ENCODE measurements around the gene TMEM120B. TPM values are rescaled to one million over a fixed set of nuclear protein-coding genes. Genes with fewer than 3 reads are reported as not detected.

Gene TMEM120B
- total and polyA plus RNA-seq, 2 of the 13 experiments (the other 11 are each of a cell fraction or from before 2014, with no cell fraction given) = 7.1 to 12.9 TPM

GRCh38 chr12:121811434-121812319 lies 99.1 kb downstream of the TMEM120B start:
- H3K27ac ChIP-seq (ENCODE audit: extremely low read length, insufficient read depth, low read length) = peak overlapping the region; percentile 57
- DNase-seq (ENCODE audit: low spot score) = peak; percentile 57
- intact Hi-C loops (cut with micrococcal nuclease; ENCODE audit: unreplicated experiment) = loop anchor here (1.0 kb wide), 1 partner anchor 16 kb away; no protein-coding TSS in a partner anchor
- H4K20me1 ChIP-seq (ENCODE audit: insufficient read depth, low read length) = 0 out of 2 replicates have a peak, but pooled peaks cover 8% of the 10 kb centered on the region
- ChIA-PET CTCF (ENCODE audit: low intra/inter-chr PET ratio, low total read pairs) (interaction anchor here (0.7 to 4.5 kb wide), 8 partner anchors 11 to 115 kb away, joined by 3 to 89 read pairs (median 5); partner anchors contain the start of genes PSMD9 and RHOF), POLR2A (interaction anchor here (1.0 to 14.5 kb wide), 9 partner anchors 9 to 100 kb away, joined by 3 to 393 read pairs (median 4); partner anchors contain the start of genes HPD, PSMD9, RHOF and SETD1B)
- peak overlapping the region; percentile 62 to 71 (median 63) for H3K4me3 ChIP-seq (replicated peaks in 1 of 3; ENCODE audit: insufficient read depth in 1 of 3, low read depth in 2 of 3, low read length in 3 of 3)
- H3K9ac ChIP-seq (ENCODE audit: insufficient read depth, low read depth, low read length) = peak overlapping the region; percentile 64
- H3K9me3 ChIP-seq (ENCODE audit: low read length) = no peaks in the 10 kb centered on the region
- H3K27me3 ChIP-seq (ENCODE audit: control insufficient read depth in 1 of 2, insufficient read depth in 2 of 2, low read length in 2 of 2) = no peaks in the 10 kb centered on the region
- no TSS peak for BruUV-seq (replicated peaks)
- peaks cover 35% of the 10 kb centered on the region for H3K79me2 ChIP-seq (ENCODE audit: insufficient read depth, low read length)
- H3K4me1 ChIP-seq (ENCODE audit: insufficient read depth, low read length) = peaks cover 38% of the 10 kb centered on the region
- H3K4me2 ChIP-seq (ENCODE audit: low read depth, low read length) = peak overlapping the region; percentile 79
- in situ Hi-C loops (cut with HindIII; ENCODE audit: extremely low pct_ligation_motif_present, low pct_unique_long_range_greater_than_20kb) = no loop called here
- FAIRE-seq = peak; percentile 4
- ATAC-seq = peak; percentile 91
- no peak overlapping the region for H2AFZ ChIP-seq (ENCODE audit: low read length)
- H3K36me3 ChIP-seq (replicated peaks in 1 of 2; ENCODE audit: control insufficient read depth in 1 of 2, insufficient read depth in 2 of 2, low read length in 2 of 2) = peaks cover 21 to 40% of the 10 kb centered on the region in 2 experiments; a peak in 4 of 5 replicates
- 13% methylated on average over 11 of the region's 46 CpGs for WGBS (ENCODE audit: low lambda C conversion rate)
- TF ChIP-seq NFYC (CRISPR knock-in tag; IDR thresholded peaks at IDR 0.05) = no peak
- TF ChIP-seq MZF1 (CRISPR knock-in tag; IDR thresholded peaks at IDR 0.05; ENCODE audit: borderline replicate concordance) = no peak
- TF ChIP-seq TIGD3 (CRISPR knock-in tag; IDR thresholded peaks at IDR 0.05; ENCODE audit: borderline replicate concordance) = no peak
- no peak for TF ChIP-seq NFE2L2 (IDR thresholded peaks at IDR 0.05; ENCODE audit: low read length)
- no peak for TF ChIP-seq RARG (CRISPR knock-in tag; IDR thresholded peaks at IDR 0.05; ENCODE audit: low read depth)
- TF ChIP-seq HNF4A (CRISPR knock-in tag; IDR thresholded peaks at IDR 0.05) = no peak
- TF ChIP-seq U2AF2 (IDR thresholded peaks at IDR 0.05; ENCODE audit: low read depth, low read length) = no peak
- no peak for TF ChIP-seq FOXK1 (CRISPR knock-in tag; IDR thresholded peaks at IDR 0.05; ENCODE audit: borderline replicate concordance, low read depth)
- no peak for TF ChIP-seq HHEX (CRISPR knock-in tag; IDR thresholded peaks at IDR 0.05)
- no peak for TF ChIP-seq ZFP1 (CRISPR knock-in tag; IDR thresholded peaks at IDR 0.05)
- 0 out of 2 replicates have a peak, but pooled peaks have one; percentile 27 for TF ChIP-seq ZNF235 (CRISPR knock-in tag; IDR thresholded peaks at IDR 0.05; ENCODE audit: borderline replicate concordance)
- 0 out of 2 replicates have a peak, but pooled peaks have one; percentile 36 for TF ChIP-seq SP4 (CRISPR knock-in tag; IDR thresholded peaks at IDR 0.05)
- TF ChIP-seq FLYWCH1 (CRISPR knock-in tag; IDR thresholded peaks at IDR 0.05) = no peak
- TF ChIP-seq, protein P1, sequence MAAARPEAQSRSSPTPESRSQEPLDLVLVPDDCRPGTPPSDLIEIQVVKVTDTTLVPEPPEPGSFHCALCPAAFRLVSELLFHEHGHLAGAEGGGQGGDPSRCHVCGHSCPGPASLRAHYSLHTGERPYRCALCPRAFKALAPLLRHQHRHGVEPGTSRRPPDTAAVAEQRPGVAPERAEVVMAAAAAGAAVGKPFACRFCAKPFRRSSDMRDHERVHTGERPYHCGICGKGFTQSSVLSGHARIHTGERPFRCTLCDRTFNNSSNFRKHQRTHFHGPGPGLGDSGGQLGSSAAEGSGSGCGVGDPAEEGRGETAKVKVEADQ (CRISPR knock-in tag; IDR thresholded peaks at IDR 0.05; ENCODE audit: borderline replicate concordance) = no peak
- TF ChIP-seq DNMT1 (CRISPR knock-in tag; IDR thresholded peaks at IDR 0.05) = no peak
- TF ChIP-seq HNRNPLL (IDR thresholded peaks at IDR 0.05; ENCODE audit: low read depth, low read length, poor library complexity, severe bottlenecking) = peak; percentile 43
- TF ChIP-seq BCL6 (CRISPR knock-in tag; IDR thresholded peaks at IDR 0.05) = no peak
- 0 out of 2 replicates have a peak, but pooled peaks have one; percentile 42 for TF ChIP-seq ZNF770 (CRISPR knock-in tag; IDR thresholded peaks at IDR 0.05)
